GM12801 (cell line): Measurements from ENCODE around the gene GOLGA6C.

ENCODE experiments used
- CTCF ChIP-seq: IDR thresholded peaks from one replicate; pipeline ENCODE4 v1.5.1; 2011; ENCODE audit warnings: control low read depth; ENCODE audit not compliant: insufficient read length; ENCODE audit errors: extremely low read depth

Gene GOLGA6C

GRCh38 chr15:75225951-75226732, 32.0 kb upstream of the GOLGA6C start:
- no peak for TF ChIP-seq CTCF

GRCh38 chr15:75227663-75228280, 30.4 kb upstream of the GOLGA6C start:
- TF ChIP-seq CTCF: no peak

- TF ChIP-seq CTCF: no peak
Observed at GRCh38 chr15:75228787-75229186, 29.3 kb upstream of the GOLGA6C start.

- no peak for TF ChIP-seq CTCF
Observed at GRCh38 chr15:75229191-75230015, 28.7 kb upstream of the GOLGA6C start.

- no peak for TF ChIP-seq CTCF
Observed at GRCh38 chr15:75230016-75230343, 28.2 kb upstream of the GOLGA6C start.

- no peak for TF ChIP-seq CTCF
Observed at GRCh38 chr15:75230551-75231371, 27.4 kb upstream of the GOLGA6C start.

GRCh38 chr15:75231836-75232235, 26.3 kb upstream of the GOLGA6C start:
- TF ChIP-seq CTCF: no peak
